AG04449 (cell line): ENCODE results near the gene RFX7.

Experiments used
- CTCF ChIA-PET: fragments of 350-600 bp; formaldehyde crosslinking; extraction: SDS; loops from one replicate; lab custom pipeline; 2021; ENCODE audit warnings: antibody characterized with exemption; lab: Yijun Ruan, JAX
- POLR2A ChIA-PET: fragments of 400-600, 350-600 bp; formaldehyde crosslinking; extraction: SDS; loops from one replicate; lab custom pipeline; 2020; ENCODE audit warnings: antibody characterized with exemption, inconsistent platforms; lab: Yijun Ruan, JAX
- DNase-seq: peaks from one replicate; pipeline ENCODE4 v3.0.0-alpha.2; 2010; ENCODE audit warnings: low read depth, low spot score
- H3K4me3 ChIP-seq: 2 replicates; pipeline ENCODE4 v1.5.1; 2011; ENCODE audit warnings: low read depth, mild to moderate bottlenecking, control low read depth, low read length
- CTCF ChIP-seq: IDR thresholded peaks from one replicate; pipeline ENCODE4 v1.5.1; 2011; ENCODE audit warnings: mild to moderate bottlenecking, moderate library complexity, low read length, control low read depth, inconsistent platforms; ENCODE audit not compliant: insufficient read depth; ENCODE audit errors: missing control alignments

RFX7 gene

GRCh38 chr15:56088389-56088788, 155.3 kb downstream of the RFX7 start:
- no peak for DNase-seq
- no peak overlapping the region for H3K4me3 ChIP-seq
- POLR2A ChIA-PET, result no interaction called here
- CTCF ChIA-PET, result interaction anchor here (1.2 kb wide), 1 partner anchor 16 kb away, joined by 6 read pairs; no protein-coding TSS in a partner anchor
- TF ChIP-seq CTCF, result no peak

DNA sequence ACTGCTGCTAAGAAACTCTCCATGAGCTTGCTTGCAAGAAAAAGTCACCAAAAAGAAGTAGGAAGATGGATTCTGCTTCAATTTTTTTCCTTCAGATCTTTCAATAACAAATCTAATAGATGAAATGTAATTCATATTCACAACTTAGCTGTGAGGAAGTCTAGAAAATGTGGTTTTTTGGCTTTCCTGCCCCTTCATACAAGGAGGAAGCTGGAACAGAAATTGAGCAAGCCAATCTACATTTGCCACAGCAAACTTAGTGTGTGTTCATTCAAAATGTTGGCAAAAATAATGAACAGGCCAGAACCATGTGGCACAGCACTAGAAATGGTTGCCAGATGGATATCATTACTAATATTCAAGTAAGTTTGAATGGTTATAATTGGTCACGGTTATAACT, 157.1 kb downstream of the RFX7 start:
- DNase-seq, result no peak
- POLR2A ChIA-PET, result no interaction called here
- CTCF ChIA-PET, result interaction anchor here (1.0 to 1.1 kb wide), 2 partner anchors 9 to 22 kb away, joined by 3 read pairs; no protein-coding TSS in a partner anchor
- no peak for TF ChIP-seq CTCF
- no peak overlapping the region for H3K4me3 ChIP-seq

- POLR2A ChIA-PET, result no interaction called here
- DNase-seq, result no peak
- CTCF ChIA-PET, result no interaction called here
- H3K4me3 ChIP-seq, result no peak overlapping the region
- TF ChIP-seq CTCF, result no peak
Measured at GRCh38 chr15:56082263-56082761, 161.4 kb downstream of the RFX7 start.

DNA sequence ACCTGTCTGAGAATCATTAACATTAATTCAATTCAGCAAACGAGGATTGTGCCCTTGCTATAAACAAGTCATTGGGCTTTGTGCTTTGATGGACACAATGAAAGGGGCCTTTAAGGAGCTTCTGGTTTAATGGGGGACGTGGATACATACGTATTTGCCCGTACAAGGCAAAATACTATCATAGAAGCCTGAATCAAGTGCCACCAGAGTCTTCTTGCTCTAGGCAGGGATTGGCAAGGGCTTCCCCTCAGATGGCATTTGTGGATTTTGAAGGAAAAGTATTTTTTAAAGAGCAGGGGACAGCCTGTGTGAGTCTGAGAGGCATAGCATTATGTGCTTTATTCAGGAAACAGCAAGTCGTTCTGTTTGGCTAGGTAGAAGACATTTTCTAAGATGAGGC, 166.6 kb downstream of the RFX7 start:
- no peak for TF ChIP-seq CTCF
- no peak for DNase-seq
- H3K4me3 ChIP-seq, result no peak overlapping the region
- POLR2A ChIA-PET, result no interaction called here
- CTCF ChIA-PET, result interaction anchor here (0.7 kb wide), 2 partner anchors 8 to 24 kb away, joined by 3 to 4 read pairs; no protein-coding TSS in a partner anchor

GRCh38 chr15:56076640-56077039, 167.0 kb downstream of the RFX7 start:
- CTCF ChIA-PET, result interaction anchor here (0.7 kb wide), 2 partner anchors 8 to 23 kb away, joined by 3 to 4 read pairs; no protein-coding TSS in a partner anchor
- no peak overlapping the region for H3K4me3 ChIP-seq
- no peak for TF ChIP-seq CTCF
- no peak for DNase-seq
- POLR2A ChIA-PET, result no interaction called here

GRCh38 chr15:56074481-56075265, 169.0 kb downstream of the RFX7 start:
- CTCF ChIA-PET, result interaction anchor here (1.0 kb wide), 1 partner anchor 10 kb away, joined by 5 read pairs; no protein-coding TSS in a partner anchor
- DNase-seq, result no peak
- H3K4me3 ChIP-seq, result no peak overlapping the region
- no peak for TF ChIP-seq CTCF
- POLR2A ChIA-PET, result no interaction called here
